Psoas muscle (tissue), 8 donors: ENCODE measurements around the gene STARD3. TPM values are rescaled to one million over a fixed set of nuclear protein-coding genes. Genes with fewer than 3 reads are reported as not detected.

ENCODE experiments used
- ATAC-seq, 4 donors: fragments of 200-7000 bp; cut with Tn5 transposase; one replicate each; pipeline ENCODE4 v1.9.1; 2020; ENCODE audit warnings: moderate library complexity in 3 of 4, mild to moderate bottlenecking in 2 of 4
- DNase-seq, 2 donors: peaks; one replicate each; pipeline ENCODE4 v3.0.0-alpha.2; 2020
- H3K27ac ChIP-seq: fragments of 200-600 bp; one replicate; pipeline ENCODE4 v1.8.0; 2022
- H3K27me3 ChIP-seq, 3 donors: fragments of 200-600 bp in 1 of 3; one replicate each; pipeline versions ENCODE4 v1.6.1 to v1.8.0; 2013 to 2022; ENCODE audit warnings: low read length in 2 of 3, mild to moderate bottlenecking in 2 of 3, moderate library complexity in 1 of 3; ENCODE audit not compliant: insufficient read depth in 3 of 3
- H3K36me3 ChIP-seq, 2 donors: fragments of 200-600 bp in 1 of 2; one replicate each; pipeline versions ENCODE4 v1.6.1 to v1.8.0; 2013 to 2022; ENCODE audit warnings: low read depth in 1 of 2, mild to moderate bottlenecking in 1 of 2, moderate library complexity in 1 of 2; ENCODE audit not compliant: insufficient read depth in 1 of 2
- H3K4me1 ChIP-seq: fragments of 200-600 bp; one replicate; pipeline ENCODE4 v1.8.0; 2022
- H3K4me3 ChIP-seq: fragments of 200-600 bp; one replicate; pipeline ENCODE4 v1.8.0; 2022; ENCODE audit warnings: mild to moderate bottlenecking
- H3K9me3 ChIP-seq: fragments of 200-600 bp; one replicate; pipeline ENCODE4 v1.8.0; 2022
- CTCF ChIP-seq: fragments of 200-600 bp; IDR thresholded peaks from one replicate; pipeline ENCODE4 v1.8.0; 2022; ENCODE audit warnings: antibody characterized with exemption
- WGBS, 3 donors: extraction: QIAGEN DNeasy Blood & Tissue Kit; methylation state at CpG; one replicate each; pipeline versions ENCODE4 v1.1.6 to v1.1.7; 2013; 5-methylcytosine and 5-hydroxymethylcytosine counted together
- intact Hi-C, 2 donors: fragments of 100-400 bp; cut with DNase I; formaldehyde crosslinking; loops; one replicate each; pipeline versions ENCODE4 v1.11.0 to v1.14.2; 2022
- polyA plus RNA-seq, 3 donors: library from polyadenylated mRNA; stranded (reverse); fragments of 200-250 nt; gene quantifications; one replicate each; pipeline ENCODE4 v1.2.3, GENCODE V29; 2013
- total RNA-seq, 4 donors: library from RNA; stranded (reverse); fragmentation: NEBNext Ultra II Directional in 2 of 4; extraction: Animal tissue kit (Norgen Biotek cat#: 25700) in 2 of 4; gene quantifications; one replicate each; pipeline versions ENCODE4 v1.2.1 to v1.2.4, GENCODE V29; 2021 to 2023
- donor health status: healthy with polysubstance abuse.
- donor health status: DM: no; HTN: no; CAD: no; lungs with moderate emphysema.
- donor health status: Bipolar disorder and iron deficiency.
- donor health status: healthy.
- donor health status: DM: yes; HTN: yes; CAD: no.
- donor health status: DM: no; HTN: no; CAD: no.
- donor health status: DM: no; HTN: no; CAD: no.
- donor health status: DM: yes; HTN: yes; CAD: no.

STARD3 gene
- total and polyA plus RNA-seq, 7 donors = 22.5 to 62.8 (median 32.6) TPM

- H3K36me3 ChIP-seq = no peaks in the 10 kb centered on the region
- H3K4me3 ChIP-seq = no peak overlapping the region
- no peaks in the 10 kb centered on the region for H3K9me3 ChIP-seq
- DNase-seq (no peak), ATAC-seq (no peak)
- TF ChIP-seq CTCF = no peak
- peaks cover 13% of the 10 kb centered on the region for H3K4me1 ChIP-seq
- no peak overlapping the region for H3K27ac ChIP-seq
- intact Hi-C loops = no loop called here
- H3K27me3 ChIP-seq = peaks cover 0 to 59% (median 21%) of the 10 kb centered on the region in 3 donors
- WGBS, 3 donors = 84 to 86% (median 84%) methylated on average over 9 of the region's 9 CpGs
Observed at GRCh38 chr17:39611401-39612112, 25.4 kb upstream of the STARD3 start.

- H3K9me3 ChIP-seq = no peaks in the 10 kb centered on the region
- no peak for DNase-seq
- H3K27me3 ChIP-seq = peaks cover 0 to 51% (median 20%) of the 10 kb centered on the region in 3 donors
- intact Hi-C loops = no loop called here
- peaks cover 5% of the 10 kb centered on the region for H3K4me1 ChIP-seq
- no peak overlapping the region for H3K4me3 ChIP-seq
- H3K27ac ChIP-seq = no peak overlapping the region
- no peak for ATAC-seq
- H3K36me3 ChIP-seq = no peaks in the 10 kb centered on the region
- WGBS, 3 donors = 48 to 51% (median 51%) methylated on average over 15 to 22 of the region's 22 CpGs
- TF ChIP-seq CTCF = no peak
Observed at GRCh38 chr17:39612291-39612894, 24.6 kb upstream of the STARD3 start.

- peaks cover 0 to 45% (median 16%) of the 10 kb centered on the region in 3 donors for H3K27me3 ChIP-seq
- 65 to 72% (median 67%) methylated on average over 7 of the region's 7 CpGs for WGBS, 3 donors
Observed at GRCh38 chr17:39612935-39613464, 23.9 kb upstream of the STARD3 start.

GRCh38 chr17:39614545-39615157 is 22.3 kb upstream of the STARD3 start:
- H3K4me1 ChIP-seq = no peaks in the 10 kb centered on the region
- DNase-seq = no peak
- no peaks in the 10 kb centered on the region for H3K36me3 ChIP-seq
- no peak overlapping the region for H3K4me3 ChIP-seq
- H3K27me3 ChIP-seq = peaks cover 0 to 30% (median 10%) of the 10 kb centered on the region in 3 donors
- TF ChIP-seq CTCF = no peak
- 87 to 90% (median 87%) methylated on average over 3 of the region's 3 CpGs for WGBS, 3 donors
- no peak for ATAC-seq
- no peaks in the 10 kb centered on the region for H3K9me3 ChIP-seq
- intact Hi-C loops = no loop called here
- H3K27ac ChIP-seq = no peak overlapping the region

More at GRCh38 chr17:39612935-39613464, 23.9 kb upstream of the STARD3 start:
- Histone ChIP-seq H3K4me3 (no peak overlapping the region), H3K36me3 (no peaks in the 10 kb centered on the region), H3K27ac (no peak overlapping the region), H3K9me3 (no peaks in the 10 kb centered on the region), H3K4me1 (no peaks in the 10 kb centered on the region)
- DNase-seq (no peak), ATAC-seq (no peak)
- TF ChIP-seq CTCF = no peak
- intact Hi-C loops = no loop called here
